ENCODE results near the gene BSDC1. TPM values are rescaled to one million over a fixed set of nuclear protein-coding genes. Genes with fewer than 3 reads are reported as not detected.

BSDC1 gene
- total and polyA plus RNA-seq, 10 of the 15 experiments (the other 5 are each of a cell fraction or from before 2014, with no cell fraction given), result 3.0 to 39.7 (median 22.8) TPM

- TF ChIP-seq PRDM15 (CRISPR knock-in tag; IDR thresholded peaks at IDR 0.05), result no peak
- TF ChIP-seq E4F1 (IDR thresholded peaks at IDR 0.05; ENCODE audit: borderline replicate concordance, partially characterized antibody), result no peak
- TF ChIP-seq CREB1 (IDR thresholded peaks at IDR 0.05; ENCODE audit: low read depth), result no peak
- no peak for TF ChIP-seq E2F8 (IDR thresholded peaks at IDR 0.05; ENCODE audit: low read depth, partially characterized antibody)
- no peak for TF ChIP-seq ZNF274 (IDR thresholded peaks at IDR 0.05; ENCODE audit: insufficient read depth, insufficient read length)
- no peak for TF ChIP-seq ZBTB4 (CRISPR knock-in tag; IDR thresholded peaks at IDR 0.05)
Observed at GRCh38 chr1:32352831-32353383, 41.3 kb downstream of the BSDC1 start (continued).

Data from GM12878 (cell line).